GM23248 (cell line): ENCODE results near the gene ADAMTS10. TPM values are rescaled to one million over a fixed set of nuclear protein-coding genes. Genes with fewer than 3 reads are reported as not detected.
"Not testable (repeated sequence)": the region's sequence is repeated elsewhere in the genome, so short reads cannot be mapped to it uniquely, and the experiment has no call there.

Experiments
- DNase-seq: peaks from one replicate; pipeline ENCODE4 v3.0.0-alpha.2; 2015
- H2AFZ ChIP-seq: fragments of 200-600 bp; sonication (generic); 2 replicates; pipeline ENCODE4 v1.6.1; 2016; ENCODE audit warnings: antibody characterized with exemption
- H3F3A ChIP-seq: fragments of 200-600 bp; sonication (generic); 2 replicates; pipeline ENCODE4 v1.6.1; 2016; ENCODE audit warnings: mild to moderate bottlenecking, antibody characterized with exemption, mixed run types; ENCODE audit not compliant: insufficient read depth
- H3K27ac ChIP-seq: fragments of 200-600 bp; sonication (generic); 2 replicates; pipeline ENCODE4 v1.5.1; 2016; ENCODE audit warnings: mild to moderate bottlenecking
- H3K27me3 ChIP-seq: fragments of 200-600 bp; sonication (generic); replicated peaks from 2 replicates; pipeline ENCODE4 v1.6.1; 2016; ENCODE audit warnings: mild to moderate bottlenecking; ENCODE audit not compliant: insufficient read depth
- H3K36me3 ChIP-seq: fragments of 200-600 bp; sonication (generic); 2 replicates; pipeline ENCODE4 v1.6.1; 2016; ENCODE audit warnings: low read depth, mild to moderate bottlenecking
- H3K4me1 ChIP-seq: fragments of 200-600 bp; sonication (generic); 2 replicates; pipeline ENCODE4 v1.6.1; 2016; ENCODE audit warnings: mild to moderate bottlenecking; ENCODE audit not compliant: insufficient read depth
- H3K4me2 ChIP-seq: fragments of 200-600 bp; sonication (generic); one replicate; pipeline ENCODE4 v1.6.1; 2016; ENCODE audit warnings: mild to moderate bottlenecking; ENCODE audit not compliant: unreplicated experiment
- H3K4me3 ChIP-seq: fragments of 200-600 bp; sonication (generic); 2 replicates; pipeline ENCODE4 v1.5.1; 2016; ENCODE audit warnings: mild to moderate bottlenecking
- H3K79me2 ChIP-seq: fragments of 200-600 bp; sonication (generic); 2 replicates; pipeline ENCODE4 v1.6.1; 2016; ENCODE audit warnings: mild to moderate bottlenecking; ENCODE audit not compliant: insufficient read depth
- H3K9ac ChIP-seq: fragments of 200-600 bp; sonication (generic); 2 replicates; pipeline ENCODE4 v1.6.1; 2016; ENCODE audit warnings: mild to moderate bottlenecking
- H3K9me2 ChIP-seq: fragments of 200-600 bp; sonication (generic); 2 replicates; pipeline ENCODE4 v1.6.1; 2016; ENCODE audit warnings: mixed run types, mild to moderate bottlenecking, moderate library complexity; ENCODE audit not compliant: insufficient read depth
- H3K9me3 ChIP-seq: fragments of 200-600 bp; sonication (generic); one replicate; pipeline ENCODE4 v1.6.1; 2017; ENCODE audit warnings: low read depth
- H4K20me1 ChIP-seq: fragments of 200-600 bp; sonication (generic); 2 replicates; pipeline ENCODE4 v1.6.0; 2016; ENCODE audit not compliant: insufficient read depth
- EZH2 ChIP-seq: fragments of 200-600 bp; sonication (generic); IDR thresholded peaks from 2 replicates; pipeline ENCODE4 v1.6.1; 2018; ENCODE audit warnings: antibody characterized with exemption, mild to moderate bottlenecking; ENCODE audit not compliant: insufficient read depth, poor library complexity, severe bottlenecking
- EZH2phosphoT487 ChIP-seq: fragments of 200-600 bp; sonication (generic); IDR thresholded peaks from 2 replicates; pipeline ENCODE4 v1.6.1; 2018; ENCODE audit warnings: antibody characterized with exemption, moderate library complexity, mild to moderate bottlenecking, low read depth; ENCODE audit not compliant: insufficient read depth
- WGBS, 2 experiments: methylation state at CpG; one replicate each; pipeline ENCODE4 v1.1.6; 2015 to 2017; ENCODE audit warnings: low lambda C conversion rate in 2 of 2, low coverage in 1 of 2; ENCODE audit errors: missing lambda C conversion rate in 2 of 2; 5-methylcytosine and 5-hydroxymethylcytosine counted together
- in situ Hi-C: fragments of 300-500 bp; cut with MboI; formaldehyde crosslinking; loops from 2 replicates; pipeline ENCODE4 v1.15.0; 2020
- polyA plus RNA-seq: library from polyadenylated mRNA; unstranded; fragments of >200 nt; fragmentation: Nextera tagmentation; extraction: Ambion mirVana; gene quantifications from 2 replicates; pipeline ENCODE4 v1.2.1, GENCODE V29; 2016
- total RNA-seq: library from RNA; depleted of rRNA; stranded (reverse); fragments of >200 nt; shearing (Covaris generic); gene quantifications from 2 replicates; pipeline ENCODE4 v1.2.3, GENCODE V29; 2014

ADAMTS10 gene
- total and polyA plus RNA-seq, 2 experiments from 2014 or later: 4.3 to 12.2 TPM

DNA sequence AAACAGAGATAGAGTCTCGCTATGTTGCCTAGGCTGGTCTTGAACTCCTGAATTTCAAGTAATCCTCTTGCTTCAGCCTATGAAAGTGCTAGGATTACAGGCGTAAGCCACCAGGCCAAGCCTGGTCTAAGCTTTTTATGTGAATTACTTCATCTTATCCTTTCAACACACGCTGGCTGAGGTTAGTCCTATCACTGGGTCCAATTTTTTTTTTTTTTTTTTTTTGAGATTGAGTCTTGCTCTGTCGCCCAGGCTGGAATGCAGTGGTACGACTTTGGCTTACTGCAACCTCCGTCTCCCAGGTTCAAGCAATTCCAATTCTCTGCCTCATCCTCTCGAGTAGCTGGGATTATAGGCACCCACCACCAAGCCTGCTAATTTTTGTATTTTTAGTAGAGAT lies 43.7 kb downstream of the ADAMTS10 start:
- no peak overlapping the region for H3K27ac ChIP-seq
- no peaks in the 10 kb centered on the region for H4K20me1 ChIP-seq
- H3K4me1 ChIP-seq: peaks cover 31% of the 10 kb centered on the region
- TF ChIP-seq EZH2 (no peak), EZH2phosphoT487 (no peak)
- no peak overlapping the region for H3K4me2 ChIP-seq
- H3K36me3 ChIP-seq: no peaks in the 10 kb centered on the region
- H3K4me3 ChIP-seq: no peak overlapping the region
- no peaks in the 10 kb centered on the region for H3K9me2 ChIP-seq
- 81 to 91% methylated on average over 7 of the region's 7 CpGs for WGBS, 2 experiments
- in situ Hi-C loops: no loop called here
- H3K79me2 ChIP-seq: no peaks in the 10 kb centered on the region
- H3K9ac ChIP-seq: no peak overlapping the region
- no peak overlapping the region for H2AFZ ChIP-seq
- H3K9me3 ChIP-seq: no peaks in the 10 kb centered on the region
- H3K27me3 ChIP-seq: no peaks in the 10 kb centered on the region
- peak; percentile 19 for DNase-seq
- peaks cover 12% of the 10 kb centered on the region for H3F3A ChIP-seq

- H3K4me2 ChIP-seq, H3K9ac ChIP-seq, H4K20me1 ChIP-seq, H3K36me3 ChIP-seq, H3F3A ChIP-seq, H3K27me3 ChIP-seq, H2AFZ ChIP-seq, H3K9me2 ChIP-seq, in situ Hi-C loops, H3K4me3 ChIP-seq, H3K9me3 ChIP-seq, DNase-seq, H3K27ac ChIP-seq, H3K79me2 ChIP-seq: not testable (repeated sequence)
- WGBS, 2 experiments: 81 to 88% methylated on average over 8 of the region's 8 CpGs
- H3K4me1 ChIP-seq: peaks cover 15% of the 10 kb centered on the region
Measured at GRCh38 chr19:8564866-8565265, 45.6 kb downstream of the ADAMTS10 start.

DNA sequence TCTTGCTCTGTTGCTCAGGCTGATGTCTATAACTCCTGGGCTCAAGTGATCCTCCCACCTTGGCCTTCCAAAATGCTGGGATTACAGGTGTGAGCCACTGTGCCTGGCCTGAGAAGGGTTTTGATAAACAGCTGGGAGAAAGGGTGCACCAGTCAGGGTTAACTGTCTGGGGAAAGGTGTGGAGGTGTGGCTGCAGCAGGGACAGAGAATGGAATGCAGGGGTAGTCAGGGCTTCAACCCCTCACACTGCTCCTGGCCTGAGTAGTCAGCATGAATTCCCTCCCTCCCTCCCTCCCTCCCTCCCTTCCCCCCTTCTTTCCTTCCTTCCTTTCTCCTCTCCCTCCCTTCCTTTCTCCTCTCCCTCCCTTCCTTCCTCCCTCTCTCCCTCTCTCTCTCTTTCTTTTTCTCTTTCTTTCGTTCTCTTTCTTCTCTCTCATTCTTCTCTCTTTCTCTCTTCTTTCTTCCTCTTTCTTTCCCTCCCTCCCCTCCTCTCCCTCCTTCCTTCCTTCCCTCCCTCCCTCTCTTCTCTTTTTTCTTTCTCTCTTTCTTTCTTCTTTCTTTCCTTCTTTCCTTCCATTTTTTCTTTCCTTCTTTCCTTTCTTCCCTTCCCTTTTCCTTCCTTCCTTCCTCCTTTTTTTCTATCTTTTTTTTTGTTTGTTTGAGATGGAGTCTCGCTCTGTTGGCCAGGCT lies 49.3 kb downstream of the ADAMTS10 start:
- Histone ChIP-seq H3K9me3 (no peaks in the 10 kb centered on the region), H3K27me3 (no peaks in the 10 kb centered on the region), H3F3A (no peaks in the 10 kb centered on the region), H3K79me2 (no peaks in the 10 kb centered on the region), H3K27ac (no peak overlapping the region), H3K4me2 (no peak overlapping the region), H2AFZ (no peak overlapping the region), H3K4me1 (no peaks in the 10 kb centered on the region), H3K36me3 (no peaks in the 10 kb centered on the region), H4K20me1 (no peaks in the 10 kb centered on the region), H3K4me3 (no peak overlapping the region), H3K9me2 (no peaks in the 10 kb centered on the region), H3K9ac (no peak overlapping the region)
- in situ Hi-C loops: no loop called here
- no peak for DNase-seq
- TF ChIP-seq EZH2: no peak
- TF ChIP-seq EZH2phosphoT487: no peak
- 76 to 100% methylated on average over 1 to 2 of the region's 2 CpGs for WGBS, 2 experiments

DNA sequence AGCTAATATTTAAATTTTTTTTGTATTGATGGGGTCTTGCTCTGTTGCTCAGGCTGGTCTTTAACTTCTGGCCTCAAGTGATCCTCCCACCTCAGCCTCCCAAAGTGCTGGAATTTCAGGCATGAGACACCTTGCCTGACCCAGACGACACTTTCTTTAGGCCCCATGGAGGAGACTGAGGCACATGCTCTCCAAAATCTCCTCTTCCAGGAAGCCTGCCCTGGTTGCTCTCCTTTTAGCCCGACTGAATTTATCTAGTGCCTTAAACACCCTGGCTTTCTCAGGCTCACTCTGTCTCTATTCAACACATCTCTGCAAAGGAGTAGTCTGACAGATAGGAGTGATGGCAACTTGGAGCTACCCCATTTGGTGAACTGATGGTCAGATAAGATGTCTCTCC lies 52.2 kb downstream of the ADAMTS10 start:
- no peak overlapping the region for H3K27ac ChIP-seq
- H3K27me3 ChIP-seq: no peaks in the 10 kb centered on the region
- no peak overlapping the region for H3K9ac ChIP-seq
- H2AFZ ChIP-seq: no peak overlapping the region
- no peaks in the 10 kb centered on the region for H4K20me1 ChIP-seq
- H3K36me3 ChIP-seq: no peaks in the 10 kb centered on the region
- H3K9me2 ChIP-seq: no peaks in the 10 kb centered on the region
- H3K79me2 ChIP-seq: no peaks in the 10 kb centered on the region
- TF ChIP-seq EZH2phosphoT487: no peak
- TF ChIP-seq EZH2: no peak
- no peaks in the 10 kb centered on the region for H3F3A ChIP-seq
- no peaks in the 10 kb centered on the region for H3K9me3 ChIP-seq
- no peaks in the 10 kb centered on the region for H3K4me1 ChIP-seq
- no peak overlapping the region for H3K4me3 ChIP-seq
- in situ Hi-C loops: no loop called here
- DNase-seq: no peak
- 70 to 72% methylated on average over 2 of the region's 2 CpGs for WGBS, 2 experiments
- H3K4me2 ChIP-seq: no peak overlapping the region
